B cell (primary cell): ENCODE data around the gene CC2D2A. TPM values are rescaled to one million over a fixed set of nuclear protein-coding genes. Genes with fewer than 3 reads are reported as not detected.

Source experiments
- ATAC-seq: fragments of 200-7000 bp; cut with Tn5 transposase; one replicate; pipeline ENCODE4 v1.10.0; 2021; ENCODE audit warnings: low read depth, mild to moderate bottlenecking, moderate number of reproducible peaks, moderate library complexity
- CTCF ChIA-PET: fragments of 350-600 bp; sonication (Branson Sonifier 250); formaldehyde crosslinking; loops from one replicate; lab custom pipeline; 2021; ENCODE audit warnings: antibody characterized with exemption, inconsistent platforms; lab: Charles Lee
- POLR2A ChIA-PET: fragments of 350-600 bp; sonication (Branson Sonifier 250); formaldehyde crosslinking; loops from one replicate; lab custom pipeline; 2021; ENCODE audit warnings: antibody characterized with exemption; lab: Charles Lee
- DNase-seq: peaks from one replicate; pipeline ENCODE4 v3.0.0; 2013
- H2AFZ ChIP-seq: 2 replicates; pipeline ENCODE4 v1.6.1; 2012; ENCODE audit warnings: mild to moderate bottlenecking, low read depth, low read length; ENCODE audit not compliant: insufficient read depth, poor library complexity, severe bottlenecking
- H3K27ac ChIP-seq, 2 donors: 1 replicate in 1 of 2; 2 replicates in 1 of 2; pipeline ENCODE4 v1.5.1; 2012 to 2013; ENCODE audit warnings: low read length in 2 of 2, mild to moderate bottlenecking in 2 of 2, moderate library complexity in 1 of 2
- H3K27me3 ChIP-seq, 4 experiments: fragments of 200-600 bp in 1 of 4; sonication (generic) in 1 of 4; replicated peaks in 1 of 4; 1 replicate in 2 of 4; 2 replicates in 2 of 4; pipeline versions ENCODE4 v1.6.1 to v1.7.0; 2013 to 2016; ENCODE audit warnings: low read length in 3 of 4, mild to moderate bottlenecking in 2 of 4, mixed read lengths in 1 of 4, moderate library complexity in 1 of 4; ENCODE audit not compliant: insufficient read depth in 4 of 4, control insufficient read depth in 3 of 4; ENCODE audit errors: control extremely low read depth in 1 of 4
- H3K36me3 ChIP-seq, 2 experiments: replicated peaks in 1 of 2; 1 replicate in 1 of 2; 2 replicates in 1 of 2; pipeline versions ENCODE4 v1.6.1 to v1.7.1; 2013; ENCODE audit warnings: low read length in 1 of 2; ENCODE audit not compliant: insufficient read depth in 2 of 2, control insufficient read depth in 1 of 2; ENCODE audit errors: control extremely low read depth in 1 of 2, extremely low read depth in 1 of 2
- H3K4me1 ChIP-seq, 2 donors: fragments of 200-600 bp in 1 of 2; sonication (generic) in 1 of 2; 1 replicate in 1 of 2; 2 replicates in 1 of 2; pipeline versions ENCODE4 v1.5.1 to v1.6.1; 2013 to 2017; ENCODE audit warnings: low read length in 2 of 2; ENCODE audit not compliant: control insufficient read depth in 2 of 2, insufficient read depth in 2 of 2
- H3K4me2 ChIP-seq: replicated peaks from 2 replicates; pipeline ENCODE3; 2012; ENCODE audit warnings: mild to moderate bottlenecking, low read depth, low read length; ENCODE audit not compliant: poor library complexity, severe bottlenecking
- H3K4me3 ChIP-seq, 5 experiments: fragments of 200-600 bp in 1 of 5; sonication (generic) in 1 of 5; 1 replicate in 3 of 5; 2 replicates in 2 of 5; pipeline versions ENCODE4 v1.5.1 to v1.7.0; 2011 to 2016; ENCODE audit warnings: low read length in 4 of 5, mild to moderate bottlenecking in 4 of 5, low read depth in 2 of 5, control low read depth in 1 of 5, moderate library complexity in 1 of 5; ENCODE audit not compliant: insufficient read depth in 1 of 5; ENCODE audit errors: control extremely low read depth in 1 of 5, extremely low read depth in 1 of 5
- H3K79me2 ChIP-seq: fragments of 200-600 bp; sonication (generic); one replicate; pipeline ENCODE4 v1.6.0; 2016; ENCODE audit warnings: low read length; ENCODE audit not compliant: control insufficient read depth, insufficient read depth
- H3K9ac ChIP-seq: fragments of 200-600 bp; sonication (generic); 2 replicates; pipeline ENCODE4 v1.6.1; 2017; ENCODE audit warnings: mild to moderate bottlenecking, low read length, moderate library complexity
- H3K9me3 ChIP-seq, 3 donors: one replicate each; pipeline versions ENCODE4 v1.6.1 to v1.7.1; 2013; ENCODE audit warnings: low read length in 2 of 3; ENCODE audit not compliant: control insufficient read depth in 2 of 3, insufficient read depth in 1 of 3; ENCODE audit errors: control extremely low read depth in 1 of 3
- H4K20me1 ChIP-seq: 2 replicates; pipeline ENCODE4 v1.6.0; 2012; ENCODE audit warnings: mild to moderate bottlenecking, low read length; ENCODE audit not compliant: insufficient read depth, control insufficient read depth, poor library complexity, severe bottlenecking
- H3K27ac Mint-ChIP-seq: one replicate; pipeline ENCODE4 v1.8.0; 2021; ENCODE audit warnings: mixed read lengths
- H3K27me3 Mint-ChIP-seq: one replicate; pipeline ENCODE4 v1.8.0; 2021; ENCODE audit warnings: mixed read lengths
- H3K4me1 Mint-ChIP-seq: one replicate; pipeline ENCODE4 v1.8.0; 2021; ENCODE audit warnings: mixed read lengths
- H3K4me3 Mint-ChIP-seq: one replicate; pipeline ENCODE4 v1.8.0; 2021; ENCODE audit warnings: mixed read lengths
- H3K9me3 Mint-ChIP-seq: one replicate; pipeline ENCODE4 v1.8.0; 2022; ENCODE audit warnings: mixed read lengths; ENCODE audit not compliant: insufficient read depth
- CTCF ChIP-seq: fragments of 200-600 bp; IDR thresholded peaks from one replicate; pipeline ENCODE4 v1.8.0; 2022; ENCODE audit warnings: antibody characterized with exemption, mild to moderate bottlenecking
- EZH2 ChIP-seq: IDR thresholded peaks from 2 replicates; pipeline ENCODE4 v1.6.1; 2012; ENCODE audit warnings: borderline replicate concordance, low read depth, mild to moderate bottlenecking, moderate library complexity, low read length; ENCODE audit not compliant: insufficient read depth, poor library complexity, severe bottlenecking
- WGBS: methylation state at CpG from one replicate; pipeline ENCODE4 v1.1.5; 2013; ENCODE audit warnings: missing lambda C conversion rate; ENCODE audit not compliant: insufficient coverage; 5-methylcytosine and 5-hydroxymethylcytosine counted together
- intact Hi-C: fragments of 100-400 bp; cut with micrococcal nuclease; formaldehyde crosslinking; loops from one replicate; pipeline ENCODE4 v1.10.0; 2022
- polyA plus RNA-seq: library from polyadenylated mRNA; depleted of rRNA; stranded (reverse); fragments of >200 nt; gene quantifications from 2 replicates; pipeline ENCODE4 v1.2.3, GENCODE V29; 2012
- total RNA-seq, 2 donors: library from RNA; stranded (reverse); fragments of 120-200 nt in 1 of 2; gene quantifications; 1 replicate in 1 of 2; 2 replicates in 1 of 2; pipeline versions ENCODE4 v1.2.3 to v1.2.4, GENCODE V29; 2013 to 2022

The CC2D2A gene
- total and polyA plus RNA-seq, 2 donors (not counting 1 experiment from before 2014, with no cell fraction given) = not detected

GRCh38 chr4:15476396-15476795 lies 6.7 kb downstream of the CC2D2A start:
- no peak overlapping the region for H3K4me2 ChIP-seq
- H3K36me3 ChIP-seq = no peaks in the 10 kb centered on the region
- TF ChIP-seq CTCF (no peak), EZH2 (no peak)
- Mint-ChIP-seq H3K9me3 (no peaks in the 10 kb centered on the region), H3K27ac (no peak overlapping the region), H3K4me1 (no peaks in the 10 kb centered on the region), H3K4me3 (no peak overlapping the region), H3K27me3 (no peaks in the 10 kb centered on the region)
- no peak overlapping the region for H3K4me3 ChIP-seq
- H3K9me3 ChIP-seq = no peaks in the 10 kb centered on the region
- no peaks in the 10 kb centered on the region for H3K79me2 ChIP-seq
- no peaks in the 10 kb centered on the region for H4K20me1 ChIP-seq
- H2AFZ ChIP-seq = no peak overlapping the region
- intact Hi-C loops = no loop called here
- CTCF ChIA-PET = interaction anchor here (0.6 to 1.2 kb wide), 2 partner anchors 8 to 19 kb away, joined by 3 to 7 read pairs; no protein-coding TSS in a partner anchor
- H3K4me1 ChIP-seq = no peaks in the 10 kb centered on the region
- no peak for ATAC-seq
- no peaks in the 10 kb centered on the region for H3K27me3 ChIP-seq
- POLR2A ChIA-PET = no interaction called here
- WGBS = 100% methylated on average over 1 of the region's 5 CpGs
- DNase-seq = no peak
- no peak overlapping the region for H3K27ac ChIP-seq
- no peak overlapping the region for H3K9ac ChIP-seq

DNA sequence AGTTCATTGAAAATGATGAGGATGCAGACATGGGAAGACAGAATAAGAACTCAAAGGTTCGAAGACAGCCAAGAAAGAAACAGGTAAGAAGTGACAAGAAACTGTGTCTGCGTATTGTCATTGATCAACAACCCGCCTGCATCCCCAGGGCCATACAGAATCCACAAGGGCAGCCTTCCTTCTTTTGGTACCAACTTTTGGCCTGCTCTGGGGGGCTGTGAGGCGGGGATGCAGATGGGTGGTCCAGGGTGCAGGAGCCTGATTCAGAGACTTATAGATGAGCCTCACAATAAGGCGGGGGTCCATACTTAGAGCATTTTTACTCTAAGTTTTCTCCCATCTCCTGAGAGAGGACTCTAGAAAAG lies 9.0 kb downstream of the CC2D2A start:
- TF ChIP-seq CTCF (no peak), EZH2 (no peak)
- H4K20me1 ChIP-seq = no peaks in the 10 kb centered on the region

More for the DNA sequence above, 9.0 kb downstream of the CC2D2A start:
- 80% methylated on average over 3 of the region's 5 CpGs for WGBS
- no peaks in the 10 kb centered on the region for H3K36me3 ChIP-seq
- Mint-ChIP-seq H3K9me3 (no peaks in the 10 kb centered on the region), H3K27ac (no peak overlapping the region), H3K4me1 (no peaks in the 10 kb centered on the region), H3K4me3 (no peak overlapping the region), H3K27me3 (peaks cover under 1% of the 10 kb centered on the region)
- no peak overlapping the region for H3K27ac ChIP-seq
- no peaks in the 10 kb centered on the region for H3K9me3 ChIP-seq
- DNase-seq = no peak
- ChIA-PET CTCF (no interaction called here), POLR2A (no interaction called here)
- no peak overlapping the region for H2AFZ ChIP-seq
- H3K4me3 ChIP-seq = no peak overlapping the region
- H3K9ac ChIP-seq = no peak overlapping the region
- no peaks in the 10 kb centered on the region for H3K79me2 ChIP-seq
- no peaks in the 10 kb centered on the region for H3K4me1 ChIP-seq
- intact Hi-C loops = loop anchor here (2.0 kb wide), 1 partner anchor 522 kb away; no protein-coding TSS in a partner anchor
- H3K4me2 ChIP-seq = no peak overlapping the region
- no peak for ATAC-seq
- H3K27me3 ChIP-seq = no peaks in the 10 kb centered on the region
